Panc1 (cell line): ENCODE measurements around the gene MOB3A. TPM values are rescaled to one million over a fixed set of nuclear protein-coding genes. Genes with fewer than 3 reads are reported as not detected.

ENCODE experiments used
- ATAC-seq: fragments of 200-7000 bp; cut with Tn5 transposase; 2 replicates; pipeline ENCODE4 v1.9.1; 2020; ENCODE audit warnings: mild to moderate bottlenecking, moderate library complexity
- BruUV-seq: library from RNA; stranded (reverse); fragments of 400-500 nt; replicated peaks from 2 replicates; lab custom pipeline; 2021; lab: Mats Ljungman, UMichigan
- CTCF ChIA-PET: fragments of 300-600 bp; sonication (Branson Sonifier 250); formaldehyde crosslinking; loops from one replicate; lab custom pipeline; 2022; ENCODE audit warnings: antibody characterized with exemption; lab: Charles Lee
- POLR2A ChIA-PET: fragments of 300-600 bp; sonication (Branson Sonifier 250); formaldehyde crosslinking; loops from one replicate; lab custom pipeline; 2022; ENCODE audit warnings: antibody characterized with exemption; lab: Charles Lee
- DNase-seq: peaks from one replicate; pipeline ENCODE4 v3.0.0-alpha.2; 2010; ENCODE audit warnings: low read depth, low spot score
- H3K27ac ChIP-seq: 2 replicates; pipeline ENCODE4 v1.5.1; 2011; ENCODE audit warnings: mild to moderate bottlenecking, low read length, inconsistent platforms
- H3K27me3 ChIP-seq: fragments of 200-500 bp; sonication (Bioruptor generic); 2 replicates; pipeline ENCODE4 v1.6.0; 2014; ENCODE audit warnings: low read length, inconsistent platforms; ENCODE audit not compliant: control insufficient read depth, insufficient read depth
- H3K36me3 ChIP-seq: fragments of 200-500 bp; sonication (Bioruptor generic); 2 replicates; pipeline ENCODE4 v1.5.1; 2014; ENCODE audit warnings: inconsistent platforms, mild to moderate bottlenecking, low read length, moderate library complexity; ENCODE audit not compliant: control insufficient read depth, insufficient read depth
- H3K4me1 ChIP-seq: 2 replicates; pipeline ENCODE4 v1.5.1; 2011; ENCODE audit warnings: inconsistent platforms, mild to moderate bottlenecking, low read length, moderate library complexity; ENCODE audit not compliant: control insufficient read depth, insufficient read depth
- H3K4me3 ChIP-seq, 2 experiments: 2 replicates each; pipeline ENCODE4 v1.5.1; 2011 to 2012; ENCODE audit warnings: low read depth in 2 of 2, low read length in 2 of 2, mild to moderate bottlenecking in 2 of 2, inconsistent platforms in 1 of 2, moderate library complexity in 1 of 2
- H3K9me3 ChIP-seq: fragments of 200-500 bp; sonication (Bioruptor generic); 2 replicates; pipeline ENCODE4 v1.5.1; 2014; ENCODE audit warnings: low read depth, mild to moderate bottlenecking, inconsistent platforms, low read length, moderate library complexity; ENCODE audit not compliant: control insufficient read depth, insufficient read depth
- CTCF ChIP-seq: fragments of 450-650 bp; IDR thresholded peaks from 2 replicates; pipeline ENCODE4 v1.5.1; 2017; ENCODE audit warnings: mild to moderate bottlenecking
- POLR2AphosphoS5 ChIP-seq: IDR thresholded peaks from 2 replicates; pipeline ENCODE4 v1.6.1; 2012; ENCODE audit warnings: mild to moderate bottlenecking, low read depth, low read length, moderate library complexity
- SIN3A ChIP-seq: IDR thresholded peaks from 2 replicates; pipeline ENCODE4 v1.6.1; 2012; ENCODE audit warnings: low read depth, mild to moderate bottlenecking, low read length, moderate library complexity, borderline replicate concordance; ENCODE audit not compliant: insufficient read depth
- TCF7L2 ChIP-seq: IDR thresholded peaks from 2 replicates; pipeline ENCODE4 v1.6.1; 2011; ENCODE audit warnings: mild to moderate bottlenecking, low read depth, low read length, inconsistent platforms
- in situ Hi-C: cut with HindIII; loops from 2 replicates; pipeline ENCODE4 v1.10.0; 2016; ENCODE audit warnings: low sequenced_read_pairs, low pct_unique_long_range_greater_than_20kb
- intact Hi-C: fragments of 100-400 bp; cut with micrococcal nuclease; formaldehyde crosslinking; loops from one replicate; pipeline ENCODE4 v1.10.0; 2022; ENCODE audit not compliant: unreplicated experiment
- total RNA-seq: library from RNA; stranded (reverse); gene quantifications from one replicate; pipeline ENCODE4 v1.2.1, GENCODE V29; 2021; ENCODE audit not compliant: unreplicated experiment
- TF ChIP-seq, protein P1 (sequence below), 2 experiments: IDR thresholded peaks; 2 replicates each; pipeline ENCODE4 v1.6.1; 2011 to 2012; ENCODE audit warnings: low read depth in 2 of 2, control low read depth in 1 of 2, low read length in 1 of 2, mild to moderate bottlenecking in 1 of 2, moderate library complexity in 1 of 2; ENCODE audit not compliant: insufficient read depth in 1 of 2

Gene MOB3A
- total RNA-seq, 1 experiment from 2014 or later, result 36.3 TPM

- Histone ChIP-seq H3K4me1 (peaks cover 25% of the 10 kb centered on the region), H3K27ac (peak overlapping the region; percentile 59; the same call in 1 of the 2 replicates), H3K9me3 (no peaks in the 10 kb centered on the region), H3K36me3 (no peaks in the 10 kb centered on the region), H3K4me3 (no peak overlapping the region), H3K27me3 (no peaks in the 10 kb centered on the region)
- ATAC-seq (no peak), DNase-seq (no peak)
- CTCF ChIA-PET, result interaction anchor here (0.6 kb wide), 1 partner anchor 46 kb away, joined by 6 read pairs; no protein-coding TSS in a partner anchor
- intact Hi-C loops (loop anchor here (5.0 kb wide), 1 partner anchor 43 kb away; no protein-coding TSS in a partner anchor), in situ Hi-C loops (no loop called here)
- TF ChIP-seq, protein P1, sequence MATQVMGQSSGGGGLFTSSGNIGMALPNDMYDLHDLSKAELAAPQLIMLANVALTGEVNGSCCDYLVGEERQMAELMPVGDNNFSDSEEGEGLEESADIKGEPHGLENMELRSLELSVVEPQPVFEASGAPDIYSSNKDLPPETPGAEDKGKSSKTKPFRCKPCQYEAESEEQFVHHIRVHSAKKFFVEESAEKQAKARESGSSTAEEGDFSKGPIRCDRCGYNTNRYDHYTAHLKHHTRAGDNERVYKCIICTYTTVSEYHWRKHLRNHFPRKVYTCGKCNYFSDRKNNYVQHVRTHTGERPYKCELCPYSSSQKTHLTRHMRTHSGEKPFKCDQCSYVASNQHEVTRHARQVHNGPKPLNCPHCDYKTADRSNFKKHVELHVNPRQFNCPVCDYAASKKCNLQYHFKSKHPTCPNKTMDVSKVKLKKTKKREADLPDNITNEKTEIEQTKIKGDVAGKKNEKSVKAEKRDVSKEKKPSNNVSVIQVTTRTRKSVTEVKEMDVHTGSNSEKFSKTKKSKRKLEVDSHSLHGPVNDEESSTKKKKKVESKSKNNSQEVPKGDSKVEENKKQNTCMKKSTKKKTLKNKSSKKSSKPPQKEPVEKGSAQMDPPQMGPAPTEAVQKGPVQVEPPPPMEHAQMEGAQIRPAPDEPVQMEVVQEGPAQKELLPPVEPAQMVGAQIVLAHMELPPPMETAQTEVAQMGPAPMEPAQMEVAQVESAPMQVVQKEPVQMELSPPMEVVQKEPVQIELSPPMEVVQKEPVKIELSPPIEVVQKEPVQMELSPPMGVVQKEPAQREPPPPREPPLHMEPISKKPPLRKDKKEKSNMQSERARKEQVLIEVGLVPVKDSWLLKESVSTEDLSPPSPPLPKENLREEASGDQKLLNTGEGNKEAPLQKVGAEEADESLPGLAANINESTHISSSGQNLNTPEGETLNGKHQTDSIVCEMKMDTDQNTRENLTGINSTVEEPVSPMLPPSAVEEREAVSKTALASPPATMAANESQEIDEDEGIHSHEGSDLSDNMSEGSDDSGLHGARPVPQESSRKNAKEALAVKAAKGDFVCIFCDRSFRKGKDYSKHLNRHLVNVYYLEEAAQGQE (IDR thresholded peaks at IDR 0.05; ENCODE audit: insufficient read depth in 1 of 2, low read depth in 2 of 2, low read length in 1 of 2), result no peak
- TF ChIP-seq CTCF (no peak), POLR2AphosphoS5 (no peak), TCF7L2 (no peak), SIN3A (no peak)
- BruUV-seq, result no TSS peak
- POLR2A ChIA-PET, result no interaction called here
These were observed 31.2 kb downstream of the MOB3A start for GRCh38 chr19:2064788-2065524.

GRCh38 chr19:2064395-2064787 is 31.7 kb downstream of the MOB3A start:
- ChIA-PET POLR2A (no interaction called here), CTCF (interaction anchor here (0.6 kb wide), 1 partner anchor 45 kb away, joined by 6 read pairs; no protein-coding TSS in a partner anchor)
- BruUV-seq, result no TSS peak
- TF ChIP-seq POLR2AphosphoS5 (no peak), TCF7L2 (no peak), CTCF (no peak), SIN3A (no peak)
- TF ChIP-seq, protein P1 (IDR thresholded peaks at IDR 0.05; ENCODE audit: insufficient read depth in 1 of 2, low read depth in 2 of 2, low read length in 1 of 2), result no peak
- Histone ChIP-seq H3K27me3 (no peaks in the 10 kb centered on the region), H3K27ac (peak overlapping the region; percentile 59; the same call in 1 of the 2 replicates), H3K4me1 (peaks cover 24% of the 10 kb centered on the region), H3K36me3 (no peaks in the 10 kb centered on the region), H3K4me3 (no peak overlapping the region), H3K9me3 (no peaks in the 10 kb centered on the region)
- in situ Hi-C loops, result no loop called here
- DNase-seq (no peak), ATAC-seq (no peak)
- intact Hi-C loops, result no loop called here
